Astrocyte of the spinal cord (primary cell): ENCODE data around the gene RAD51.

ENCODE experiments used
- DNase-seq: peaks from one replicate; pipeline ENCODE4 v3.0.0; 2011; ENCODE audit warnings: low read depth, low spot score
- H3K4me3 ChIP-seq: 2 replicates; pipeline ENCODE4 v1.5.1; 2011; ENCODE audit warnings: low read depth, mild to moderate bottlenecking, low read length, moderate library complexity
- CTCF ChIP-seq: IDR thresholded peaks from 2 replicates; pipeline ENCODE4 v1.5.1; 2012; ENCODE audit warnings: low read depth, mild to moderate bottlenecking, low read length, inconsistent platforms
- in situ Hi-C: cut with HindIII; loops from 2 replicates; pipeline ENCODE4 v1.10.0; 2017; ENCODE audit warnings: low sequenced_read_pairs

The RAD51 gene

DNA sequence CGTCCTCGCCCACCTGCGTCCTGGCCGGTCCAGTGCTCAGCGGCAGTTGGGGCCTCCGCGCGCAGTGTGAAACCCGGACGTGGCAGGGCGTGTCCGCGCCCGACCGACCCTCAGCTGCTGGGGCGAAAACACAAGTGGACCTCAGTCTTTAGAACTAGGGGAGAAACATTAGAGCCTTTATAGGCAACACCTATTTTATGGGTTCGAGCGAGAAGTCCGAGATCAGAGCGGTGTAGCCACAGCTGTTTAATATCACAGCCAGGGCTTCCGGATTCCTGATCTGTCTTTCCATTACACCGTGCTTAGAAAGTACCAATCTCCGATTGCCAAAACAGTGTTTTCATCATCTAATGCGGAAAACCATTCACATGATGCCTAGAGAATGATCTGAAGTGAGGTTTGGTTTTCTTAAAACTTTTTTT is 506 bp downstream of the RAD51 start:
- in situ Hi-C loops = no loop called here
- TF ChIP-seq CTCF = no peak
- peak; percentile 19 for DNase-seq
- H3K4me3 ChIP-seq = peak overlapping the region; percentile 98

DNA sequence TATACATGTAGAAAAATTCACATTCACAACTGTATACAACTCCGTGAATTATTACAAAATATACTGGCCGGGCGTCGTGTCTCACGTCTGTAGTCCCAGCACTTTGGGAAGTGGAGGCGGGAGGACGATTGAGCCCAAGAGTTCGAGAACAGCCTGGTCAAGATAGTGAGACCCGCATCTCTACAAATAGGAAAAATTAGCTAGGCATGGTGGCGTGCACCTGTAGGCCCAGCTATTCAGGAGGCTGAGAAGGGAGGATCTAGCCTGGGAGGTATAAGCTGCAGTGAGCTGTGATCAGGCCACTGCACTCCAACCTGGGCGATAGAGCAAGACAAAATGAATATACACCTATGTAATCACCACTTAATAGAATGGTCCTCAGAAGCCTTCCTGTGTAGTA is 1.3 kb downstream of the RAD51 start:
- in situ Hi-C loops = no loop called here
- TF ChIP-seq CTCF = no peak
- DNase-seq = no peak
- peak overlapping the region; percentile 98 for H3K4me3 ChIP-seq

DNA sequence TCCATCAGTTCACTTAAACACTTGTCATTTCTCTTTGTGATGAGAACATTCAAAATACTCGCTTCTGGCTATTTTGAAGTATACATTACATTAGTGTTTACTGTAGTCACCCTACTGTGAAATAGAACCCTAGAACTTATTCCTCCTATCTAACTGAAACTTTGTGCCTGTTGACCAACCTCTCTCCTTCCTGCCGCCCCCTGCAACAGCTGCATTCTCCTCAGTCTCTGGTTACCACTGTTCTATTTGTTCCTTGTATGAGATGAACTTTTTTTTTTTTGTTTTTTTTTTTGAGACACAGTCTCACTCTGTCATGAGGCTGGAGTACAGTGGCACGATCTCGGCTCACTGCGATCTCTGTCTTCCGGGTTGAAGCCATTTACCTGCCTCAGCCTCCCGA is 2.9 kb downstream of the RAD51 start:
- no peak for DNase-seq
- in situ Hi-C loops = no loop called here
- no peak for TF ChIP-seq CTCF
- no peak overlapping the region for H3K4me3 ChIP-seq

GRCh38 chr15:40702077-40702476 is 7.1 kb downstream of the RAD51 start:
- no peak for TF ChIP-seq CTCF
- in situ Hi-C loops = no loop called here
- peak; percentile 16 for DNase-seq
- H3K4me3 ChIP-seq = no peak overlapping the region

GRCh38 chr15:40706121-40706520 is 11.1 kb downstream of the RAD51 start:
- H3K4me3 ChIP-seq = no peak overlapping the region
- no peak for DNase-seq
- TF ChIP-seq CTCF = no peak
- in situ Hi-C loops = no loop called here

GRCh38 chr15:40714144-40714543 is 19.2 kb downstream of the RAD51 start:
- in situ Hi-C loops = no loop called here
- no peak overlapping the region for H3K4me3 ChIP-seq
- no peak for DNase-seq
- no peak for TF ChIP-seq CTCF

- H3K4me3 ChIP-seq = no peak overlapping the region
- no peak for TF ChIP-seq CTCF
- DNase-seq = no peak
- in situ Hi-C loops = no loop called here
Measured at GRCh38 chr15:40716165-40716564, 21.2 kb downstream of the RAD51 start.
